Suprapubic skin (tissue), 4 donors: ENCODE measurements around the gene IFI44. TPM values are rescaled to one million over a fixed set of nuclear protein-coding genes. Genes with fewer than 3 reads are reported as not detected.

ENCODE experiments used
- DNase-seq, 2 donors: peaks; one replicate each; pipeline ENCODE4 v3.0.0-alpha.2; 2019; ENCODE audit warnings: low spot score in 2 of 2
- H3K27ac ChIP-seq: fragments of 200-600 bp; sonication (generic); one replicate; pipeline ENCODE4 v1.5.1; 2019
- H3K27me3 ChIP-seq: fragments of 200-600 bp; sonication (generic); one replicate; pipeline ENCODE4 v1.5.1; 2019
- H3K36me3 ChIP-seq: fragments of 200-600 bp; sonication (generic); one replicate; pipeline ENCODE4 v1.5.1; 2019
- H3K4me1 ChIP-seq: fragments of 200-600 bp; sonication (generic); one replicate; pipeline ENCODE4 v1.5.1; 2019
- H3K4me3 ChIP-seq: fragments of 200-600 bp; sonication (generic); one replicate; pipeline ENCODE4 v1.5.1; 2019; ENCODE audit warnings: mild to moderate bottlenecking
- H3K9me3 ChIP-seq: fragments of 200-600 bp; sonication (generic); one replicate; pipeline ENCODE4 v1.5.1; 2019
- CTCF ChIP-seq, 2 donors: fragments of 200-600 bp in 1 of 2; fragments of 450-650 bp in 1 of 2; sonication (generic) in 1 of 2; IDR thresholded peaks; one replicate each; pipeline ENCODE4 v1.5.1; 2016 to 2019; ENCODE audit warnings: antibody characterized with exemption in 2 of 2, mild to moderate bottlenecking in 1 of 2, moderate library complexity in 1 of 2
- EP300 ChIP-seq: sonication (generic); formaldehyde crosslinking; IDR thresholded peaks from one replicate; pipeline ENCODE4 v1.6.1; 2017; ENCODE audit warnings: antibody characterized with exemption
- POLR2A ChIP-seq, 2 donors: fragments of 450-650 bp; IDR thresholded peaks; one replicate each; pipeline ENCODE4 v1.6.1; 2017; ENCODE audit warnings: antibody characterized with exemption in 2 of 2, mild to moderate bottlenecking in 2 of 2, moderate library complexity in 2 of 2
- POLR2AphosphoS5 ChIP-seq, 3 donors: sonication (generic); formaldehyde crosslinking; IDR thresholded peaks; one replicate each; pipeline ENCODE4 v1.6.1; 2017; ENCODE audit warnings: antibody characterized with exemption in 3 of 3
- WGBS: methylation state at CpG from one replicate; pipeline ENCODE4 v1.1.5; 2018; 5-methylcytosine and 5-hydroxymethylcytosine counted together
- total RNA-seq, 4 donors: library from RNA; depleted of rRNA; stranded (reverse); fragments of >200 nt; gene quantifications; one replicate each; pipeline ENCODE4 v1.1.0, GENCODE V29; 2016

Gene IFI44
- total RNA-seq, 4 donors from 2014 or later = 1.8 to 7.1 (median 2.7) TPM

GRCh38 chr1:78619803-78620579 is 29.6 kb upstream of the IFI44 start, which contains the start of gene IFI44L:
Gene IFI44L, plus strand, starts transcription at chr1:78620448. Its CDS starts 7,468 bp downstream, at chr1:78627916.
- H3K4me1 ChIP-seq = peaks cover 20% of the 10 kb centered on the region
- 5% methylated on average over 9 of the region's 9 CpGs for WGBS
- H3K36me3 ChIP-seq = no peaks in the 10 kb centered on the region
- H3K4me3 ChIP-seq = peak within 1 kb of the TSS; percentile 41
- no peaks in the 10 kb centered on the region for H3K27me3 ChIP-seq
- no peak for DNase-seq
- peak within 1 kb of the TSS; percentile 73 for H3K27ac ChIP-seq
- H3K9me3 ChIP-seq = no peaks in the 10 kb centered on the region
- no peak for TF ChIP-seq CTCF (IDR thresholded peaks at IDR 0.05)
- TF ChIP-seq POLR2AphosphoS5 (IDR thresholded peaks at IDR 0.05) = no peak
- no peak for TF ChIP-seq EP300
- no peak for TF ChIP-seq POLR2A (IDR thresholded peaks at IDR 0.05)

- DNase-seq = no peak
- no peaks in the 10 kb centered on the region for H3K9me3 ChIP-seq
- 0% methylated on average over 1 of the region's 1 CpG for WGBS
- H3K27ac ChIP-seq = peak overlapping the region; percentile 73
- peaks cover 20% of the 10 kb centered on the region for H3K4me1 ChIP-seq
- TF ChIP-seq POLR2A (IDR thresholded peaks at IDR 0.05) = no peak
- no peak for TF ChIP-seq EP300
- TF ChIP-seq CTCF (IDR thresholded peaks at IDR 0.05) = no peak
- no peak for TF ChIP-seq POLR2AphosphoS5 (IDR thresholded peaks at IDR 0.05)
- no peaks in the 10 kb centered on the region for H3K27me3 ChIP-seq
- H3K4me3 ChIP-seq = peak overlapping the region; percentile 41
- no peaks in the 10 kb centered on the region for H3K36me3 ChIP-seq
These were observed 29.0 kb upstream of the IFI44 start for GRCh38 chr1:78620666-78621065.

GRCh38 chr1:78622548-78622947 is 27.1 kb upstream of the IFI44 start:
- no peaks in the 10 kb centered on the region for H3K27me3 ChIP-seq
- no peaks in the 10 kb centered on the region for H3K9me3 ChIP-seq
- H3K4me3 ChIP-seq = no peak overlapping the region
- no peak for DNase-seq
- peaks cover 20% of the 10 kb centered on the region for H3K4me1 ChIP-seq
- H3K27ac ChIP-seq = no peak overlapping the region
- no peaks in the 10 kb centered on the region for H3K36me3 ChIP-seq
- no peak for TF ChIP-seq POLR2A (IDR thresholded peaks at IDR 0.05)
- no peak for TF ChIP-seq CTCF (IDR thresholded peaks at IDR 0.05)
- TF ChIP-seq POLR2AphosphoS5 (IDR thresholded peaks at IDR 0.05) = no peak
- TF ChIP-seq EP300 = no peak
- WGBS = 79% methylated on average over 4 of the region's 4 CpGs

- no peak for TF ChIP-seq POLR2AphosphoS5 (IDR thresholded peaks at IDR 0.05)
- TF ChIP-seq EP300 = no peak
- no peak for TF ChIP-seq POLR2A (IDR thresholded peaks at IDR 0.05)
- TF ChIP-seq CTCF (IDR thresholded peaks at IDR 0.05) = no peak
- no peak overlapping the region for H3K4me3 ChIP-seq
- no peaks in the 10 kb centered on the region for H3K27me3 ChIP-seq
- no peaks in the 10 kb centered on the region for H3K9me3 ChIP-seq
- no peak overlapping the region for H3K27ac ChIP-seq
- H3K4me1 ChIP-seq = peaks cover 15% of the 10 kb centered on the region
- no peak for DNase-seq
- no peaks in the 10 kb centered on the region for H3K36me3 ChIP-seq
- WGBS = 93% methylated on average over 7 of the region's 7 CpGs
These were observed 25.6 kb upstream of the IFI44 start for GRCh38 chr1:78624035-78624434.

GRCh38 chr1:78627321-78627720 is 22.3 kb upstream of the IFI44 start:
- Histone ChIP-seq H3K4me1 (no peaks in the 10 kb centered on the region), H3K4me3 (no peak overlapping the region), H3K9me3 (no peaks in the 10 kb centered on the region), H3K27me3 (no peaks in the 10 kb centered on the region), H3K27ac (no peak overlapping the region), H3K36me3 (no peaks in the 10 kb centered on the region)
- TF ChIP-seq EP300 (no peak), POLR2A (IDR thresholded peaks at IDR 0.05) (no peak), CTCF (IDR thresholded peaks at IDR 0.05) (no peak), POLR2AphosphoS5 (IDR thresholded peaks at IDR 0.05) (no peak)
- 64% methylated on average over 1 of the region's 1 CpG for WGBS
- no peak for DNase-seq
